GM18868 (cell line): ENCODE results near the gene NCKAP5L.

ENCODE experiments used
- ATAC-seq: cut with Tn5 transposase; IDR thresholded peaks from one replicate; pipeline ENCODE4 v1.9.1; 2021; ENCODE audit warnings: mild to moderate bottlenecking, moderate library complexity; ENCODE audit not compliant: unreplicated experiment

The NCKAP5L gene

GRCh38 chr12:49824895-49825294 lies 3.3 kb downstream of the NCKAP5L start:
- no peak for ATAC-seq

- no peak for ATAC-seq
These were observed 3.8 kb downstream of the NCKAP5L start for GRCh38 chr12:49824416-49824815.

- no peak for ATAC-seq
These were observed 4.3 kb downstream of the NCKAP5L start for GRCh38 chr12:49823951-49824350.

GRCh38 chr12:49823350-49823749 lies 4.9 kb downstream of the NCKAP5L start:
- no peak for ATAC-seq

GRCh38 chr12:49821373-49822287 lies 6.6 kb downstream of the NCKAP5L start:
- no peak for ATAC-seq

- ATAC-seq = no peak
These were observed 8.4 kb downstream of the NCKAP5L start for GRCh38 chr12:49819786-49820185.

- ATAC-seq = no peak
These were observed 9.8 kb downstream of the NCKAP5L start for GRCh38 chr12:49818241-49818895.

GRCh38 chr12:49813131-49813530 lies 15.1 kb downstream of the NCKAP5L start:
- ATAC-seq = no peak

- ATAC-seq = peak; percentile 53
These were observed 16.2 kb downstream of the NCKAP5L start for GRCh38 chr12:49811961-49812401.

- no peak for ATAC-seq
These were observed 17.1 kb downstream of the NCKAP5L start for GRCh38 chr12:49811136-49811535.

- ATAC-seq = no peak
These were observed 18.3 kb downstream of the NCKAP5L start for GRCh38 chr12:49809906-49810389.

GRCh38 chr12:49809381-49809905 lies 18.8 kb downstream of the NCKAP5L start:
- ATAC-seq = no peak

GRCh38 chr12:49808686-49809380 lies 19.4 kb downstream of the NCKAP5L start:
- ATAC-seq = no peak

- no peak for ATAC-seq
These were observed 20.1 kb downstream of the NCKAP5L start for GRCh38 chr12:49807991-49808580.

- ATAC-seq = no peak
These were observed 21.3 kb downstream of the NCKAP5L start for GRCh38 chr12:49806877-49807276.

GRCh38 chr12:49806321-49806813 lies 21.8 kb downstream of the NCKAP5L start:
- ATAC-seq = no peak

- ATAC-seq = no peak
These were observed 22.8 kb downstream of the NCKAP5L start for GRCh38 chr12:49805409-49805808.

GRCh38 chr12:49804821-49805220 lies 23.4 kb downstream of the NCKAP5L start:
- no peak for ATAC-seq

GRCh38 chr12:49803693-49804450 lies 24.3 kb downstream of the NCKAP5L start:
- no peak for ATAC-seq
